ENCODE data around the gene PTF1A.
"Not testable (repeated sequence)": the region's sequence is repeated elsewhere in the genome, so short reads cannot be mapped to it uniquely, and the experiment has no call there.

PTF1A gene

GRCh38 chr10:23205972-23206642, 14.0 kb downstream of the PTF1A start:
- H3K27ac ChIP-seq (ENCODE audit: low read length), result no peak overlapping the region
- H4K20me1 ChIP-seq (ENCODE audit: insufficient read depth, low read length), result no peaks in the 10 kb centered on the region
- no peak overlapping the region for H3K9ac ChIP-seq (ENCODE audit: low read length)
- H3K9me3 ChIP-seq (ENCODE audit: insufficient read depth, low read length), result no peaks in the 10 kb centered on the region
- H3K79me2 ChIP-seq (ENCODE audit: low read length), result no peaks in the 10 kb centered on the region
- TF ChIP-seq EZH2phosphoT487 (IDR thresholded peaks at IDR 0.05; ENCODE audit: low read depth) (no peak), CTCF (IDR thresholded peaks at IDR 0.05; ENCODE audit: low read depth, low read length) (no peak)
- H3K4me3 ChIP-seq (ENCODE audit: low read length), result no peak overlapping the region
- no peak overlapping the region for H3K4me2 ChIP-seq (ENCODE audit: low read length)
- no peaks in the 10 kb centered on the region for H3K4me1 ChIP-seq (ENCODE audit: low read length)
- no peak overlapping the region for H2AFZ ChIP-seq (ENCODE audit: low read depth, low read length)
- H3K27me3 ChIP-seq (ENCODE audit: low read depth, low read length), result no peaks in the 10 kb centered on the region
- H3K36me3 ChIP-seq (replicated peaks; ENCODE audit: low read depth, low read length), result no peaks in the 10 kb centered on the region

GRCh38 chr10:23217471-23217870, 25.4 kb downstream of the PTF1A start:
- H3K27ac ChIP-seq (ENCODE audit: low read length), result no peak overlapping the region
- no peaks in the 10 kb centered on the region for H3K36me3 ChIP-seq (replicated peaks; ENCODE audit: low read depth, low read length)
- no peaks in the 10 kb centered on the region for H3K4me1 ChIP-seq (ENCODE audit: low read length)
- H3K4me2 ChIP-seq (ENCODE audit: low read length), result no peak overlapping the region
- H3K9ac ChIP-seq (ENCODE audit: low read length), result no peak overlapping the region
- H3K9me3 ChIP-seq (ENCODE audit: insufficient read depth, low read length), result no peaks in the 10 kb centered on the region
- no peaks in the 10 kb centered on the region for H3K27me3 ChIP-seq (ENCODE audit: low read depth, low read length)
- no peak for TF ChIP-seq EZH2phosphoT487 (IDR thresholded peaks at IDR 0.05; ENCODE audit: low read depth)
- TF ChIP-seq CTCF (IDR thresholded peaks at IDR 0.05; ENCODE audit: low read depth, low read length), result no peak
- H2AFZ ChIP-seq (ENCODE audit: low read depth, low read length), result no peak overlapping the region
- no peak overlapping the region for H3K4me3 ChIP-seq (ENCODE audit: low read length)
- no peaks in the 10 kb centered on the region for H4K20me1 ChIP-seq (ENCODE audit: insufficient read depth, low read length)
- H3K79me2 ChIP-seq (ENCODE audit: low read length), result no peaks in the 10 kb centered on the region

- Histone ChIP-seq H4K20me1 (ENCODE audit: insufficient read depth, low read length) (no peaks in the 10 kb centered on the region), H2AFZ (ENCODE audit: low read depth, low read length) (no peak overlapping the region), H3K4me2 (ENCODE audit: low read length) (no peak overlapping the region), H3K79me2 (ENCODE audit: low read length) (no peaks in the 10 kb centered on the region), H3K4me1 (ENCODE audit: low read length) (no peaks in the 10 kb centered on the region), H3K27me3 (ENCODE audit: low read depth, low read length) (no peaks in the 10 kb centered on the region), H3K4me3 (ENCODE audit: low read length) (no peak overlapping the region), H3K36me3 (replicated peaks; ENCODE audit: low read depth, low read length) (no peaks in the 10 kb centered on the region), H3K27ac (ENCODE audit: low read length) (no peak overlapping the region), H3K9me3 (ENCODE audit: insufficient read depth, low read length) (no peaks in the 10 kb centered on the region), H3K9ac (ENCODE audit: low read length) (no peak overlapping the region)
- TF ChIP-seq CTCF (IDR thresholded peaks at IDR 0.05; ENCODE audit: low read depth, low read length) (no peak), EZH2phosphoT487 (IDR thresholded peaks at IDR 0.05; ENCODE audit: low read depth) (no peak)
Observed at GRCh38 chr10:23230582-23230981, 38.5 kb downstream of the PTF1A start.

- Histone ChIP-seq H3K4me2 (ENCODE audit: low read length) (no peak overlapping the region), H4K20me1 (ENCODE audit: insufficient read depth, low read length) (no peaks in the 10 kb centered on the region), H3K27ac (ENCODE audit: low read length) (no peak overlapping the region), H3K4me3 (ENCODE audit: low read length) (no peak overlapping the region), H3K27me3 (ENCODE audit: low read depth, low read length) (no peaks in the 10 kb centered on the region), H3K9me3 (ENCODE audit: insufficient read depth, low read length) (no peaks in the 10 kb centered on the region), H3K79me2 (ENCODE audit: low read length) (no peaks in the 10 kb centered on the region), H3K9ac (ENCODE audit: low read length) (no peak overlapping the region), H2AFZ (ENCODE audit: low read depth, low read length) (no peak overlapping the region), H3K36me3 (replicated peaks; ENCODE audit: low read depth, low read length) (no peaks in the 10 kb centered on the region), H3K4me1 (ENCODE audit: low read length) (no peaks in the 10 kb centered on the region)
- TF ChIP-seq EZH2phosphoT487 (IDR thresholded peaks at IDR 0.05; ENCODE audit: low read depth) (no peak), CTCF (IDR thresholded peaks at IDR 0.05; ENCODE audit: low read depth, low read length) (no peak)
Observed at GRCh38 chr10:23238015-23238414, 45.9 kb downstream of the PTF1A start.

- not testable (repeated sequence) for H3K4me2 ChIP-seq (ENCODE audit: low read length); H3K4me3 ChIP-seq (ENCODE audit: low read length); H4K20me1 ChIP-seq (ENCODE audit: insufficient read depth, low read length); H3K9ac ChIP-seq (ENCODE audit: low read length); H3K4me1 ChIP-seq (ENCODE audit: low read length); H2AFZ ChIP-seq (ENCODE audit: low read depth, low read length); H3K36me3 ChIP-seq (replicated peaks; ENCODE audit: low read depth, low read length); H3K79me2 ChIP-seq (ENCODE audit: low read length); H3K27ac ChIP-seq (ENCODE audit: low read length); H3K9me3 ChIP-seq (ENCODE audit: insufficient read depth, low read length); H3K27me3 ChIP-seq (ENCODE audit: low read depth, low read length)
Observed at GRCh38 chr10:23241779-23242178, 49.7 kb downstream of the PTF1A start.
